Activated naive CD4-positive, alpha-beta T cell treated with anti-CD3 and anti-CD28 coated beads, Interleukin-2, amount 50 U/mL, for 24 hours (primary cell): ENCODE data around the gene MGA.
"Not testable (repeated sequence)": the region's sequence is repeated elsewhere in the genome, so short reads cannot be mapped to it uniquely, and the experiment has no call there.

Source experiments
- H3K27ac Mint-ChIP-seq: one replicate; pipeline ENCODE4 v1.8.0; 2021; ENCODE audit warnings: mild to moderate bottlenecking, mixed read lengths
- H3K27me3 Mint-ChIP-seq: one replicate; pipeline ENCODE4 v1.8.0; 2021; ENCODE audit warnings: mixed read lengths
- H3K36me3 Mint-ChIP-seq: one replicate; pipeline ENCODE4 v1.8.0; 2021; ENCODE audit warnings: mixed read lengths
- H3K4me1 Mint-ChIP-seq: one replicate; pipeline ENCODE4 v1.8.0; 2021; ENCODE audit warnings: mixed read lengths
- H3K4me3 Mint-ChIP-seq: one replicate; pipeline ENCODE4 v1.8.0; 2021; ENCODE audit warnings: mild to moderate bottlenecking, mixed read lengths
- H3K9me3 Mint-ChIP-seq: one replicate; pipeline ENCODE4 v1.8.0; 2021; ENCODE audit warnings: mixed read lengths

MGA gene

DNA sequence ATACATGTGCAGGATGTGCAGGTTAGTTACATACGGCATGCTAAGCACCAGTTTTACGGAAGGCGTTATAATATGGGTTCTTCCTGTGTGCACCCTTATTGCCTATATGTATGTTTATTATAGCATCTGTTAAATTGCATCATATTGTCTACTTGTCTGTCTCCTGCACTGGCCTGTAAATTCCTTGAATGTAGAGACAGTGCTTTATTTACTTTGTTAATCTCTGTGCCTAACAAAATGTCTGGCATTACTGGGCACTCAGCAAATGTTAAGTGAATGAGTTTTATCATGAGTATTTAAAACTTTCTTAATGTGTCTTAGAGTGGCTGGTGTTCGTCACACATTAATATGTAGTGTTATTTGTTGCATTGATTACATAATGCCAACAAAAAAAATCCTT is 23.8 kb downstream of the MGA start:
- Mint-ChIP-seq H3K27me3 (no peaks in the 10 kb centered on the region), H3K9me3 (no peaks in the 10 kb centered on the region), H3K27ac (no peak overlapping the region), H3K4me3 (no peak overlapping the region), H3K36me3 (peaks cover 9% of the 10 kb centered on the region), H3K4me1 (peaks cover 80% of the 10 kb centered on the region)

DNA sequence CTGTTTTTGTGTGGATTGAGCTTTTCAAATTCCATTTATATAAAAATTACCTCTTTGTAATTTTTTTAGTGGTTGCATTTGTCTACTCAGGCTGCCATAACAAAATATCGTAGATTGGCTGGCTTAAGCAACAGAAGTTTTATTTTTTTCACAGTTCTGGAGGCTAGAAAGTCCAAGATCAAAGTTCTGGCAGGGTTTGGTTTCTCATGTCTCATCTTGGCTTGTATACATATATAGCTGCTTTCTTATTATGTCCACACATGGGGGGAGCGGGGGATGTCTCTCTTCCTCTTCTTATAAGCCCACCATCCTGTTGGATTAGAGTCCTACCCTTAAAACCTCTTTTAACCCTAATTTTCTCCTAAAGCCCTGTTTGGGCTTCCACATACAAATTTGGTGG is 28.5 kb downstream of the MGA start:
- peak overlapping the region; percentile 24 for H3K27ac Mint-ChIP-seq
- H3K4me1 Mint-ChIP-seq: peaks cover 84% of the 10 kb centered on the region
- H3K4me3 Mint-ChIP-seq: no peak overlapping the region
- no peaks in the 10 kb centered on the region for H3K9me3 Mint-ChIP-seq
- H3K27me3 Mint-ChIP-seq: no peaks in the 10 kb centered on the region
- H3K36me3 Mint-ChIP-seq: no peaks in the 10 kb centered on the region

DNA sequence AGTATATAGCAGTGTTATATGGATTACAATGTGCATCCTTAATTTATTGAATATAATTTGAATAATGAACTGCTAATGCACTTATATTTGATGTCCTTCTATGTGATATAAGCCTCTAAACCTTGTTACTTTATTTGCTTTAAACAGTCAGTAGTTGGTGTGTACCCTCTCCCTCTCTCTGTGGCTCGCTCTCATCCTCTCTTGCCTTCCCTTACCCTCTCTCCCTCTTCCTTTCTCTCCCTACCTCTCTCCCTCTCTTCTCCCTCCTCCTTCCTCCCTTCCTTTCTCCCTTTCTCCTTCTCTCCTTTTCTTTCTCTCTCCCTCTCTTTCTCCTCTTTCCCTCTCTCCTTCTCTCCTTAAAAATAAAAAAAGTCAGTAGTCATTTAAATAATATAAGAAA is 28.9 kb downstream of the MGA start:
- H3K9me3 Mint-ChIP-seq: no peaks in the 10 kb centered on the region
- H3K4me1 Mint-ChIP-seq: peaks cover 83% of the 10 kb centered on the region
- no peak overlapping the region for H3K4me3 Mint-ChIP-seq
- peak overlapping the region; percentile 75 for H3K27ac Mint-ChIP-seq
- H3K36me3 Mint-ChIP-seq: no peaks in the 10 kb centered on the region
- no peaks in the 10 kb centered on the region for H3K27me3 Mint-ChIP-seq

DNA sequence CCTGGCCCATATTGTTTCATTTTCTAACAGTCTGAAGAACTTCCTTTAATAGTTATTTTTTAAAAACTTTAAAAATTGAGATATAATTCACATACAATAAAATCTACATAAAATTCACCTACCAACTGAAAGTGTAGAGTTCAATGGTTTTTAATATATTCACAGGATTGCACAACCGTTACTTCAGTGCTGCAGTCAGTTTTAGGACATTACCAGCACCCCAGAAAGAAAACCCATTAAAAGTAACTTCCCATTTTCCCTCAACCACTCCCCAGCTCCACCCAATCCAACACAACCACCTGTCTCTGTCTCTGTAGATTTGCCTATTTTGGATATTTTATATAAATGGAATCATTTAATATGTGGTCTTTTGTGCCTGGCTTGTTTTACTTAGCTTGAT is 29.6 kb downstream of the MGA start:
- Mint-ChIP-seq H3K27me3 (no peaks in the 10 kb centered on the region), H3K4me3 (no peak overlapping the region), H3K9me3 (no peaks in the 10 kb centered on the region), H3K36me3 (peaks cover under 1% of the 10 kb centered on the region), H3K4me1 (peaks cover 77% of the 10 kb centered on the region), H3K27ac (peak overlapping the region; percentile 89)

DNA sequence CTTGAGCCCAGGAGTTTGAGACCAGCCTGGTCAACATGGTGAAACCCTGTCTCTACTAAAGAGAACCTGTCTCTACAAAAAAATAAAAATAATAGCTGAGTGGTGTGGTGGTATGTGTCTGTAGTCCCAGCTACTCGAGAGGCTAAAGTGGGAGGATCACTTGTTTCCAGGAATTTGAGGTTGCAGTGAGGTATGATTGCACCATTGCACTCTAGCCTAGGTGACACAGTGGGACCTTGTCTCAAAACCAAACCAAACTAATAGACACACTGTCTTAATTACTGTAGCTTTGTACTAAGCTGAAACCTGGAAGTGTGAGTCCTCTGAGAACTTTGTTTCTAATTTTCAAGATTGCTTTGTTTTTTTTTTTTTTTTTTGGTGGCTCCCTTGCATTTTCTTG is 30.4 kb downstream of the MGA start:
- peaks cover 2% of the 10 kb centered on the region for H3K36me3 Mint-ChIP-seq
- H3K4me3 Mint-ChIP-seq: no peak overlapping the region
- no peaks in the 10 kb centered on the region for H3K9me3 Mint-ChIP-seq
- H3K4me1 Mint-ChIP-seq: peaks cover 79% of the 10 kb centered on the region
- no peaks in the 10 kb centered on the region for H3K27me3 Mint-ChIP-seq
- H3K27ac Mint-ChIP-seq: peak overlapping the region; percentile 89

DNA sequence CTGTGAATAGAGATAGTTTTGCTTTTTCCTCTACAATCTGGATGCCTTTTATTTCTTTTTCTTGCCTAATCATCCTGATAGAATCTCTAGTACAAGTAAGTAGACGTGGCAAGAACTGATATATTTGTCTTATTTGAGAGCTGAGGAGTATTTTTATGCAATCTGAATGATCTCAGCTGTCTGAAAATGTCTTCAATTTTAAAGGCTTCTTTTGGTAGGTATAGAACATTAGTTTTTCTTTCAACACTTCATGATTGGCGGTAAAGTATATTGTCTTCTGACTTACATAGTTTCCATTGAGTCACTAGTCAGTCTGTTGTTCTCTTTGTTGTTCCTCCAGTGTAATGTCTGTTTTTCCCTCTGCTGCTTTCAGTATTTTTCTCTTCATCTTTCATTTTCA is 31.3 kb downstream of the MGA start:
- peak overlapping the region; percentile 88 for H3K27ac Mint-ChIP-seq
- H3K9me3 Mint-ChIP-seq: no peaks in the 10 kb centered on the region
- H3K4me1 Mint-ChIP-seq: peaks cover 82% of the 10 kb centered on the region
- peak overlapping the region; percentile 66 for H3K4me3 Mint-ChIP-seq
- H3K36me3 Mint-ChIP-seq: peaks cover 2% of the 10 kb centered on the region
- no peaks in the 10 kb centered on the region for H3K27me3 Mint-ChIP-seq

DNA sequence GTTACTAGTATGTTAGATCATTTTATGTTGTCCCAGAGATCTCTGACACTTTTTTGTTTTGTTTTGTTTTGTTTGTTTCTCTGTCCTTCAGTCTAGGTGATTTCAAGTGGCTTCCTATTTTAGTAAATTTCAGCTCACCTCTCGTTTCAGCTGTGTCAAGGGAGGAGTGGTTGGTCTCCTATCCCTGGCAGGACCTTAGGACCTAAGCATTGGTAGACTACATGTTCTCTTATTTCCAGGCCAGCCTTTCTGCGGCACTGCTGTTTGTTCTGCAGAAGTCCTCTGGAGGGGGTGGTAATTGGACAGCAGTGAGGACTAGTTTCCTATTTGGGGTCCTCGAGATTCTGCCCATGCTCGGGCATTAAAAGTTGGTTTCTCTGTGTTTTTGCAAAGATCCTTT is 31.8 kb downstream of the MGA start:
- Mint-ChIP-seq H3K27me3 (no peaks in the 10 kb centered on the region), H3K36me3 (peaks cover 2% of the 10 kb centered on the region), H3K9me3 (no peaks in the 10 kb centered on the region), H3K27ac (peak overlapping the region; percentile 88), H3K4me3 (peak overlapping the region; percentile 66), H3K4me1 (peaks cover 82% of the 10 kb centered on the region)

DNA sequence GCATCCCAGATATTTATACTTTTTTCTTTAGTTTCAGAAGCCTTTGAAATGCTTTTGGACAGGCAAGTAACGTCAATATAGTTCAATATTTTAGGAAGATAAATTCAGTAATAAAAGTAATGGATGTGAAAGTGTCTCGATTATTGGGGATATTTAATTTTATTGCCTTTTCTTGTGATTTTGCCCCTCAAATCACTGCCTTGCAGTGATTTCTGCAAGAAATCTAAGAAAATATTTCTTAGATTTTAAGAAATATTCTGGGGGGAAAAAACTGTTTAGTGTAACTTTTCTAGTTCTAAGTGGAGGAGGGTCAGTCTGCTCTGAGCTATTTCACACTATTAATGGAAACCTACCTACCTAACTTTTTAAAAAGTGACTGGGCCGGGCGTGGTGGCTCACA is 33.6 kb downstream of the MGA start:
- Mint-ChIP-seq H3K27ac (no peak overlapping the region), H3K4me3 (no peak overlapping the region), H3K4me1 (peaks cover 71% of the 10 kb centered on the region)

DNA sequence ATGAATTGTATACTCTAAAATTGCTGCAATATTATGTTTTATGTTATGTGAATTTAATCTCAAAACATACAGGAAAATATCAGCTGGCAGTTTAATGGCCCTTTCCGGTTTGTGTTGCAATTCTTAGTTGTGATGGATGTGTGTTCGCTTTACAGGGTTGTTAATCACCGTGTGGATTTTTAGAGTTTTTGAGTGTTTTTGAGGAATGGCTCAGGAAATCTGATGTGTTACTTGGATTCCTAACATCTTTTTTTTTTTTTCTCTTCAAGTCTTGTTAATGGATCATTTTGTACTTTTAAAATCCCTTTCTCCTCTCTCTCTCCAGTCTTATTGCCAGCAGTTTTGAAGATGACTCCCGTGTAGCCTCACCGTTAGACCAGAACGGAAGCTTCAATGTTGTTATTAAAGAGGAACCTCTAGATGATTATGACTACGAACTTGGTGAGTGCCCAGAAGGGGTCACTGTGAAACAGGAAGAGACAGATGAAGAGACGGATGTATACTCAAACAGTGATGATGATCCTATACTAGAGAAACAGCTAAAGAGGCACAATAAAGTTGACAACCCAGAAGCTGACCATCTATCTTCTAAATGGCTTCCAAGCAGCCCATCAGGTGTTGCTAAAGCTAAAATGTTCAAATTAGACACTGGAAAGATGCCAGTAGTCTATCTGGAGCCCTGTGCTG is 35.7 kb downstream of the MGA start:
- peak overlapping the region; percentile 61 for H3K27ac Mint-ChIP-seq
- peaks cover 66% of the 10 kb centered on the region for H3K4me1 Mint-ChIP-seq
- no peaks in the 10 kb centered on the region for H3K27me3 Mint-ChIP-seq
- H3K9me3 Mint-ChIP-seq: no peaks in the 10 kb centered on the region
- H3K4me3 Mint-ChIP-seq: peak overlapping the region; percentile 39
- peaks cover 11% of the 10 kb centered on the region for H3K36me3 Mint-ChIP-seq

More for the DNA sequence above, 33.6 kb downstream of the MGA start:
- peaks cover 3% of the 10 kb centered on the region for H3K36me3 Mint-ChIP-seq
- H3K27me3 Mint-ChIP-seq: no peaks in the 10 kb centered on the region
- no peaks in the 10 kb centered on the region for H3K9me3 Mint-ChIP-seq

GRCh38 chr15:41698779-41699178 is 38.6 kb downstream of the MGA start:
- Mint-ChIP-seq H3K27ac (no peak overlapping the region), H3K9me3 (no peaks in the 10 kb centered on the region), H3K4me1 (peaks cover 53% of the 10 kb centered on the region), H3K4me3 (no peak overlapping the region), H3K36me3 (peaks cover 17% of the 10 kb centered on the region), H3K27me3 (no peaks in the 10 kb centered on the region)

- no peak overlapping the region for H3K4me3 Mint-ChIP-seq
- no peaks in the 10 kb centered on the region for H3K9me3 Mint-ChIP-seq
- peaks cover 35% of the 10 kb centered on the region for H3K4me1 Mint-ChIP-seq
- no peaks in the 10 kb centered on the region for H3K27me3 Mint-ChIP-seq
- H3K36me3 Mint-ChIP-seq: peaks cover 16% of the 10 kb centered on the region
- H3K27ac Mint-ChIP-seq: no peak overlapping the region
Measured at GRCh38 chr15:41703120-41703519, 42.9 kb downstream of the MGA start.

GRCh38 chr15:41713047-41713446 is 52.8 kb downstream of the MGA start:
- H3K4me3 Mint-ChIP-seq: no peak overlapping the region
- H3K27me3 Mint-ChIP-seq: no peaks in the 10 kb centered on the region
- H3K9me3 Mint-ChIP-seq: no peaks in the 10 kb centered on the region
- H3K36me3 Mint-ChIP-seq: peaks cover 18% of the 10 kb centered on the region
- no peak overlapping the region for H3K27ac Mint-ChIP-seq
- H3K4me1 Mint-ChIP-seq: no peaks in the 10 kb centered on the region

- no peaks in the 10 kb centered on the region for H3K27me3 Mint-ChIP-seq
- H3K4me1 Mint-ChIP-seq: no peaks in the 10 kb centered on the region
- no peak overlapping the region for H3K27ac Mint-ChIP-seq
- H3K36me3 Mint-ChIP-seq: peaks cover 18% of the 10 kb centered on the region
- no peaks in the 10 kb centered on the region for H3K9me3 Mint-ChIP-seq
- no peak overlapping the region for H3K4me3 Mint-ChIP-seq
Measured at GRCh38 chr15:41714291-41714690, 54.1 kb downstream of the MGA start.

GRCh38 chr15:41716864-41717263 is 56.7 kb downstream of the MGA start:
- no peak overlapping the region for H3K27ac Mint-ChIP-seq
- peaks cover 14% of the 10 kb centered on the region for H3K36me3 Mint-ChIP-seq

GRCh38 chr15:41727143-41727542 is 66.9 kb downstream of the MGA start:
- H3K9me3 Mint-ChIP-seq: no peaks in the 10 kb centered on the region
- H3K36me3 Mint-ChIP-seq: peaks cover 3% of the 10 kb centered on the region
- H3K27ac Mint-ChIP-seq: no peak overlapping the region
- no peaks in the 10 kb centered on the region for H3K27me3 Mint-ChIP-seq
- no peak overlapping the region for H3K4me3 Mint-ChIP-seq
- H3K4me1 Mint-ChIP-seq: peaks cover 13% of the 10 kb centered on the region

More at GRCh38 chr15:41716864-41717263, 56.7 kb downstream of the MGA start:
- H3K27me3 Mint-ChIP-seq: no peaks in the 10 kb centered on the region
- H3K9me3 Mint-ChIP-seq: no peaks in the 10 kb centered on the region
- no peaks in the 10 kb centered on the region for H3K4me1 Mint-ChIP-seq
- no peak overlapping the region for H3K4me3 Mint-ChIP-seq

DNA sequence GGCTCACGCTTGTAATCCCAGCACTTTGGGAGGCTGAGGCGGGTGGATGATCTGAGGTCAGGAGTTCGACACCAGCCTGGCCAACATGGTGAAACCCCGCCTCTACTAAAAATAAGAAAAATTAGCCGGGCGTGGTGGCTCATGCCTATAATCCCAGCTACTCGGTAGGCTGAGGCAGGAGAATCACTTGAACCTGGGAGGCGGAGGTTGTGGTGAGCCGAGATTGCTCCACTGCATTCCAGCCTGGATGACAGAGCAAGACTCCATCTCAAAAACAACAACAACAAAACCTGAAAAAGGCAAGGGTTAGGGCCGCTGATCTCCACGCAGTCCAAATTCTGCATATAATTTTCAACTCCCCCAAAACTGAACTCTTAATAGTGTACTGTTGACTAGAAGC is 67.9 kb downstream of the MGA start:
- H3K9me3 Mint-ChIP-seq, H3K27ac Mint-ChIP-seq, H3K36me3 Mint-ChIP-seq, H3K27me3 Mint-ChIP-seq, H3K4me3 Mint-ChIP-seq, H3K4me1 Mint-ChIP-seq: not testable (repeated sequence)

GRCh38 chr15:41730543-41730942 is 70.3 kb downstream of the MGA start:
- no peaks in the 10 kb centered on the region for H3K4me1 Mint-ChIP-seq
- H3K4me3 Mint-ChIP-seq: no peak overlapping the region
- H3K9me3 Mint-ChIP-seq: no peaks in the 10 kb centered on the region
- peaks cover 6% of the 10 kb centered on the region for H3K36me3 Mint-ChIP-seq
- H3K27me3 Mint-ChIP-seq: no peaks in the 10 kb centered on the region
- no peak overlapping the region for H3K27ac Mint-ChIP-seq
